Parathyroid adenoma (tissue), 2 donors: ENCODE measurements around the gene TMEM132C.

Source experiments
- H2AFZ ChIP-seq: fragments of 300-600 bp; sonication (generic); one replicate; pipeline ENCODE4 v1.7.0; 2017; ENCODE audit warnings: antibody characterized with exemption, mild to moderate bottlenecking
- H3K27ac ChIP-seq: fragments of 300-600 bp; sonication (generic); one replicate; pipeline ENCODE4 v1.7.0; 2017
- H3K27me3 ChIP-seq: fragments of 300-600 bp; sonication (generic); one replicate; pipeline ENCODE4 v1.7.0; 2017; ENCODE audit warnings: low read length; ENCODE audit not compliant: control insufficient read depth, insufficient read depth
- H3K36me3 ChIP-seq: fragments of 300-600 bp; sonication (generic); one replicate; pipeline ENCODE4 v1.7.0; 2017; ENCODE audit warnings: low read length; ENCODE audit not compliant: control insufficient read depth, insufficient read depth
- H3K4me1 ChIP-seq: fragments of 300-600 bp; sonication (generic); one replicate; pipeline ENCODE4 v1.7.0; 2017; ENCODE audit warnings: control low read depth
- H3K4me2 ChIP-seq: fragments of 300-600 bp; sonication (generic); one replicate; pipeline ENCODE4 v1.7.0; 2017; ENCODE audit warnings: low read length
- H3K4me3 ChIP-seq: fragments of 300-600 bp; sonication (generic); one replicate; pipeline ENCODE4 v1.7.0; 2017; ENCODE audit warnings: low read depth, low read length
- H3K79me2 ChIP-seq: fragments of 300-600 bp; sonication (generic); one replicate; pipeline ENCODE4 v1.7.0; 2017; ENCODE audit warnings: control low read depth
- H3K9ac ChIP-seq: fragments of 300-600 bp; sonication (generic); one replicate; pipeline ENCODE4 v1.7.0; 2017; ENCODE audit warnings: mild to moderate bottlenecking
- H3K9me3 ChIP-seq: fragments of 300-600 bp; sonication (generic); one replicate; pipeline ENCODE4 v1.7.0; 2017; ENCODE audit warnings: low read length; ENCODE audit not compliant: control insufficient read depth
- TF ChIP-seq, protein P1 (sequence below): fragments of 300-600 bp; sonication (generic); IDR thresholded peaks from one replicate; pipeline ENCODE4 v1.7.0; 2017; ENCODE audit warnings: antibody characterized with exemption, mild to moderate bottlenecking
- donor health status: primary hyperparathyroidism.

The TMEM132C gene

DNA sequence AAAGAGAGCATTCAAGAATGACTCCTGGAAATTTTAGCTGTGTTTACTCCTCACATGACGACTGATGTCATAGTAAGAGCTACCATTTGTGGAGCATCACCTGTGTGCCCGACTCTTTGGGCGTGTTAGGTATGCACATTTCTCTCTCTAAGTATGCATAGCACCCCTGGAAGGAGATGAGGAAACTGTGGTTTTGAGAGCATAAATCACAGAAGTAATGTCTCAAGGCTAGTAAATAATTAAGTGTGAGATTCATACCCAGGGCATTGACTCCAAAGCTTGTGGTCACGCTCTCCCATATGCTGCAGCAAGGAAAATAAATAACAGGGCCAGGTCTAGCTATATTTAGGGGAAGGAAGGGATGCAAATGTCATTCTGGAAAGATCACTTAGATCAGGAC is 340.7 kb downstream of the TMEM132C start:
- Histone ChIP-seq H3K27me3 (no peaks in the 10 kb centered on the region), H3K79me2 (no peaks in the 10 kb centered on the region), H3K27ac (no peak overlapping the region), H3K9ac (no peak overlapping the region), H3K4me3 (no peak overlapping the region), H3K36me3 (no peaks in the 10 kb centered on the region), H2AFZ (no peak overlapping the region), H3K4me2 (no peak overlapping the region), H3K4me1 (no peaks in the 10 kb centered on the region), H3K9me3 (no peaks in the 10 kb centered on the region)
- TF ChIP-seq, protein P1, sequence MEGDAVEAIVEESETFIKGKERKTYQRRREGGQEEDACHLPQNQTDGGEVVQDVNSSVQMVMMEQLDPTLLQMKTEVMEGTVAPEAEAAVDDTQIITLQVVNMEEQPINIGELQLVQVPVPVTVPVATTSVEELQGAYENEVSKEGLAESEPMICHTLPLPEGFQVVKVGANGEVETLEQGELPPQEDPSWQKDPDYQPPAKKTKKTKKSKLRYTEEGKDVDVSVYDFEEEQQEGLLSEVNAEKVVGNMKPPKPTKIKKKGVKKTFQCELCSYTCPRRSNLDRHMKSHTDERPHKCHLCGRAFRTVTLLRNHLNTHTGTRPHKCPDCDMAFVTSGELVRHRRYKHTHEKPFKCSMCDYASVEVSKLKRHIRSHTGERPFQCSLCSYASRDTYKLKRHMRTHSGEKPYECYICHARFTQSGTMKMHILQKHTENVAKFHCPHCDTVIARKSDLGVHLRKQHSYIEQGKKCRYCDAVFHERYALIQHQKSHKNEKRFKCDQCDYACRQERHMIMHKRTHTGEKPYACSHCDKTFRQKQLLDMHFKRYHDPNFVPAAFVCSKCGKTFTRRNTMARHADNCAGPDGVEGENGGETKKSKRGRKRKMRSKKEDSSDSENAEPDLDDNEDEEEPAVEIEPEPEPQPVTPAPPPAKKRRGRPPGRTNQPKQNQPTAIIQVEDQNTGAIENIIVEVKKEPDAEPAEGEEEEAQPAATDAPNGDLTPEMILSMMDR, result no peak

DNA sequence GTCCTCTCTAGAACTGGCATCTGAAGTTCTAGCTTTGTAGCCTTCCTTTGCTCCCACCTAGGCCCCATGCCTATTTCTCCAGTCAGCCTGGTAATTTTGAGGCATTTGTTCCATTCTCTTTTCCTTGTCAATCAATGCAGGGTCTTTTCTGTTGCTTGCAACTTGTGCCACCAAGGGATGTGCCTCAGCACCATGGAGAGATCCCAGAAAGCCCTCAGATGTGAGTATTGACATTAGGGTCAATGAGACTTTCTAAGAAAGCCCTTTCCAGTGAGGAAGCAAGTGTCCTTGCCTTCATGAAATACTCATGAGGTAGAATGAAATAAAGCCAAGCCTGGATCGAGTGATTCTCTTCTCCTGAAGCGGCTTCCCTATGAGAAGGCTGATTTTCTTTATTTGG is 342.9 kb downstream of the TMEM132C start:
- Histone ChIP-seq H3K27me3 (no peaks in the 10 kb centered on the region), H3K79me2 (no peaks in the 10 kb centered on the region), H3K27ac (no peak overlapping the region), H2AFZ (no peak overlapping the region), H3K4me1 (no peaks in the 10 kb centered on the region), H3K4me3 (no peak overlapping the region), H3K36me3 (no peaks in the 10 kb centered on the region), H3K4me2 (no peak overlapping the region), H3K9ac (no peak overlapping the region), H3K9me3 (no peaks in the 10 kb centered on the region)
- TF ChIP-seq, protein P1, result no peak

DNA sequence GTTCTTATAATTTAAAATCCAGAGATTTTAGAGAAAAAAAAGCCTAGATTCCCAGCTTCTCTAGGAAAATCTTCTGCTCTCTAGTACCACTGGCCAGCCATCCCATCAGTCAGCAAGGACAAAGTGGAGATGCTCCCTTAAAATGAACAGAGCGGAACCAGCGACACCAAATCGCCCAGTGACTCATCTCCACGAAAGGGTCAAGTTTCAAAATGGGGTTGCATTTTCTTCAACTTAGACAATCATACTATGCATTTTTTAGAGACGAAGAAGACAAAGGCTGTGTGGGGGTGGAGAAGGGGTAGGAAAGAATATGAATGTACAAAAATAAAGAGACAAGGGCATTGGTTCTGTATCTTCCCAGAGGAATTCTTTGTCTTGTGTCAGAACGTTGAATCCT is 344.8 kb downstream of the TMEM132C start:
- Histone ChIP-seq H3K36me3 (no peaks in the 10 kb centered on the region), H3K79me2 (no peaks in the 10 kb centered on the region), H3K4me1 (no peaks in the 10 kb centered on the region), H3K4me3 (no peak overlapping the region), H3K4me2 (no peak overlapping the region), H3K9ac (no peak overlapping the region), H3K9me3 (no peaks in the 10 kb centered on the region), H3K27me3 (no peaks in the 10 kb centered on the region), H3K27ac (no peak overlapping the region), H2AFZ (no peak overlapping the region)
- TF ChIP-seq, protein P1, result no peak

DNA sequence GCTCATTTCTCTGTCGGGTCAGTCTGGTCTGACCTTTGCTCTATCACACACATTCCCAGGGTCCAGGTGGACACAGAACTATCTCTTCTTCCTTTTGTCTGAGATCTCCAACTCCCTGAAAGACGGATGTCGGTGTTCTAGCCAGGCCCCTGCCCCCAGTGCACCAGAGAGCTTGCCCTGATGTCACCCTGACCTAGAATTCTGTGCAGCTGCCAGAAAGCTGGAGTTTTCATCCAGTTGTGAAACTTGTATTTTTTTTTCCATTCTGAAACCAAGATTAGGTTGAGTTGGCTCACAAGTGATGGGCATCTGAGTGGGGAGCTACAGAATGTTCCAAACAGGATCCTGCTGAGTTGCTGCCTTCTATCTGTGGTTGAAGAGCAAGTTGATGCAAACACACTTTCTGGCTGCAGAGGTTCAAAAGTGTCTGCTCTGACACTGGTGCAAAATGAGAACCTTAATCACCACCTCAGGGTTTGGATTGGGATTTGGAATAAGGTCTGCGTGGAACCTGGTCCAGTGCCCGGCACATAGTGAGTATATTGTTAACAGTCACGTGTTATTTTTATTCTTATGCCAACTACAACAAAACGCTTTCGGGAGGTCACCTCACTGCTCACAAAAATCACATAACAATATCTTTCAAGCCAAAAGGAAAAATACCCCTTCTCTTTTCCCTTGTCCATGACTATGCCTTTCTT is 345.3 kb downstream of the TMEM132C start:
- Histone ChIP-seq H3K79me2 (no peaks in the 10 kb centered on the region), H2AFZ (no peak overlapping the region), H3K27me3 (no peaks in the 10 kb centered on the region), H3K4me2 (no peak overlapping the region), H3K4me1 (no peaks in the 10 kb centered on the region), H3K9ac (no peak overlapping the region), H3K36me3 (no peaks in the 10 kb centered on the region), H3K9me3 (no peaks in the 10 kb centered on the region), H3K27ac (no peak overlapping the region), H3K4me3 (no peak overlapping the region)
- TF ChIP-seq, protein P1, result no peak
